Measurements from ENCODE around the gene CABP4. TPM values are rescaled to one million over a fixed set of nuclear protein-coding genes. Genes with fewer than 3 reads are reported as not detected.
A peak's percentile ranks its signal among the peaks of the same experiment; 100 is the strongest.

CABP4 gene
- total RNA-seq, 1 experiment from 2014 or later, result not detected

DNA sequence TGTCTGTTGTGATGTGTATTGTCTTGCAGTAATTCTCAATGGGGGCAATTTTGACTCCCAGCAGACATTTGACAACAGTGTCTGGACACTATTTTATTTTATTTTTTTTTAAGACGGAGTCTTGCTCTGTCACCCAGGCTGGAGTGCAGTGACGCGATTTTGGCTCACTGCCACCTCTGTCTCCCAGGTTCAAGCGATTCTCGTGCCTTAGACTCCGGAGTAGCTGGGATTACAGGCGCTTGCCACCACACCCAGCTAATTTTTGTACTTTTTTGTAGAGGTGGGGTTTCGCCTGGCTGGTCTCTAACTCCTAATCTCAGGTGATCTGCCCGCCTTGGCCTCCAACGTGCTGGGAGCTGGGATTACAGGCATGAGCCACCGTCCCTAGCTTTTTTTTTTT is 25.4 kb upstream of the CABP4 start:
- Histone ChIP-seq H3K36me3 (ENCODE audit: control insufficient read depth in 1 of 2, insufficient read depth in 2 of 2, low read length in 2 of 2) (peaks cover 10 to 17% of the 10 kb centered on the region in 2 experiments; a peak in 3 of 4 replicates), H3K4me2 (ENCODE audit: low read length) (peak overlapping the region; percentile 95), H4K20me1 (ENCODE audit: insufficient read depth) (no peaks in the 10 kb centered on the region), H3K9me3 (ENCODE audit: control insufficient read depth in 1 of 2, insufficient read depth in 1 of 2, low read depth in 1 of 2, low read length in 2 of 2) (no peaks in the 10 kb centered on the region), H3K4me1 (ENCODE audit: control insufficient read depth in 1 of 2, insufficient read depth in 2 of 2, low read length in 2 of 2) (peaks cover 11 to 12% of the 10 kb centered on the region in 2 experiments), H3K27ac (ENCODE audit: low read depth, low read length) (peak overlapping the region; percentile 71), H3K79me2 (ENCODE audit: insufficient read depth, low read length) (peaks cover 27% of the 10 kb centered on the region), H3K27me3 (ENCODE audit: insufficient read depth, low read length) (no peaks in the 10 kb centered on the region), H2AFZ (ENCODE audit: low read depth, low read length, poor library complexity, severe bottlenecking) (no peak overlapping the region), H3K4me3 (replicated peaks in 1 of 2; ENCODE audit: low read depth in 1 of 2, low read length in 2 of 2) (peak overlapping the region; percentile 91 to 98; a peak in 3 of 4 replicates), H3K9ac (ENCODE audit: low read length) (peak overlapping the region; percentile 92), H3K9me2 (ENCODE audit: insufficient read depth) (no peaks in the 10 kb centered on the region)
- ATAC-seq (no peak), DNase-seq (ENCODE audit: low read depth, low spot score) (no peak)
- BruUV-seq (replicated peaks), result no TSS peak
- ChIA-PET POLR2A (no interaction called here), RAD21 (ENCODE audit: low non-redundant PET in 1 of 2, low total read pairs in 2 of 2, uncharacterized antibody in 2 of 2, unreplicated experiment in 2 of 2) (no interaction called here), CTCF (no interaction called here)
- no peak for TF ChIP-seq CEBPB (IDR thresholded peaks at IDR 0.05; ENCODE audit: low read depth)
- TF ChIP-seq FOSL1 (IDR thresholded peaks at IDR 0.05; ENCODE audit: low read depth), result no peak
- no peak for TF ChIP-seq JUND (IDR thresholded peaks at IDR 0.05)
- TF ChIP-seq, protein P1, sequence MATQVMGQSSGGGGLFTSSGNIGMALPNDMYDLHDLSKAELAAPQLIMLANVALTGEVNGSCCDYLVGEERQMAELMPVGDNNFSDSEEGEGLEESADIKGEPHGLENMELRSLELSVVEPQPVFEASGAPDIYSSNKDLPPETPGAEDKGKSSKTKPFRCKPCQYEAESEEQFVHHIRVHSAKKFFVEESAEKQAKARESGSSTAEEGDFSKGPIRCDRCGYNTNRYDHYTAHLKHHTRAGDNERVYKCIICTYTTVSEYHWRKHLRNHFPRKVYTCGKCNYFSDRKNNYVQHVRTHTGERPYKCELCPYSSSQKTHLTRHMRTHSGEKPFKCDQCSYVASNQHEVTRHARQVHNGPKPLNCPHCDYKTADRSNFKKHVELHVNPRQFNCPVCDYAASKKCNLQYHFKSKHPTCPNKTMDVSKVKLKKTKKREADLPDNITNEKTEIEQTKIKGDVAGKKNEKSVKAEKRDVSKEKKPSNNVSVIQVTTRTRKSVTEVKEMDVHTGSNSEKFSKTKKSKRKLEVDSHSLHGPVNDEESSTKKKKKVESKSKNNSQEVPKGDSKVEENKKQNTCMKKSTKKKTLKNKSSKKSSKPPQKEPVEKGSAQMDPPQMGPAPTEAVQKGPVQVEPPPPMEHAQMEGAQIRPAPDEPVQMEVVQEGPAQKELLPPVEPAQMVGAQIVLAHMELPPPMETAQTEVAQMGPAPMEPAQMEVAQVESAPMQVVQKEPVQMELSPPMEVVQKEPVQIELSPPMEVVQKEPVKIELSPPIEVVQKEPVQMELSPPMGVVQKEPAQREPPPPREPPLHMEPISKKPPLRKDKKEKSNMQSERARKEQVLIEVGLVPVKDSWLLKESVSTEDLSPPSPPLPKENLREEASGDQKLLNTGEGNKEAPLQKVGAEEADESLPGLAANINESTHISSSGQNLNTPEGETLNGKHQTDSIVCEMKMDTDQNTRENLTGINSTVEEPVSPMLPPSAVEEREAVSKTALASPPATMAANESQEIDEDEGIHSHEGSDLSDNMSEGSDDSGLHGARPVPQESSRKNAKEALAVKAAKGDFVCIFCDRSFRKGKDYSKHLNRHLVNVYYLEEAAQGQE (IDR thresholded peaks at IDR 0.05; ENCODE audit: low read depth), result no peak
- no peak for TF ChIP-seq TCF7L2 (IDR thresholded peaks at IDR 0.05; ENCODE audit: borderline replicate concordance, extremely low read depth, insufficient read depth, insufficient read length)
- no peak for TF ChIP-seq YY1 (IDR thresholded peaks at IDR 0.05; ENCODE audit: extremely low read depth, insufficient replicate concordance, low read depth, low read length)
- TF ChIP-seq RAD21 (IDR thresholded peaks at IDR 0.05; ENCODE audit: low read depth), result no peak
- TF ChIP-seq POLR2A (IDR thresholded peaks at IDR 0.05; ENCODE audit: borderline replicate concordance, extremely low read depth, insufficient read depth, insufficient read length), result no peak
- intact Hi-C loops (cut with micrococcal nuclease), result loop anchor here (2.0 to 5.0 kb wide), 2 partner anchors 35 to 78 kb away; partner anchors contain the start of genes CDK2AP2 and PITPNM1

Measured in HCT116 (cell line).